Measurements from ENCODE around the gene KLK8.

DNA sequence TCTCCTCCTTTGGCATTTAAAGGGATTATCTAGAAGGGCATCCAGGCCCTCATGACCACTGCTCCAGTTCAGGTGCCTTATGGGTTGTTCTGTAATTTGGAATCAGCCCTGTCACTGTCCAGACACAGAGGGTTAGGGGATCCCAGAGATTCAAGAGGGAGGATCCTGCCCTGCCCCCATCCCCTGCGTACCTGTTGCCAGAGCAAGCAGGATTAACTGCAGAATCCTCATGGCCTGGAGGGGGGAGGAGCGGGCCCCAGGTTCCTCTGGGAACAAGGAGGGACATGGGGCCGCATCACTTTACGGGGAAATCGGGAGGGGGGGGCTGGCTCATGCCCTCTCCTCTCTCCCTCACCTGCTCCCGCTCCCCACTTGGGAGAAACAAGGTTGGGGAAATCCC is 24.0 kb upstream of the KLK8 start:
- TF ChIP-seq, protein P1, sequence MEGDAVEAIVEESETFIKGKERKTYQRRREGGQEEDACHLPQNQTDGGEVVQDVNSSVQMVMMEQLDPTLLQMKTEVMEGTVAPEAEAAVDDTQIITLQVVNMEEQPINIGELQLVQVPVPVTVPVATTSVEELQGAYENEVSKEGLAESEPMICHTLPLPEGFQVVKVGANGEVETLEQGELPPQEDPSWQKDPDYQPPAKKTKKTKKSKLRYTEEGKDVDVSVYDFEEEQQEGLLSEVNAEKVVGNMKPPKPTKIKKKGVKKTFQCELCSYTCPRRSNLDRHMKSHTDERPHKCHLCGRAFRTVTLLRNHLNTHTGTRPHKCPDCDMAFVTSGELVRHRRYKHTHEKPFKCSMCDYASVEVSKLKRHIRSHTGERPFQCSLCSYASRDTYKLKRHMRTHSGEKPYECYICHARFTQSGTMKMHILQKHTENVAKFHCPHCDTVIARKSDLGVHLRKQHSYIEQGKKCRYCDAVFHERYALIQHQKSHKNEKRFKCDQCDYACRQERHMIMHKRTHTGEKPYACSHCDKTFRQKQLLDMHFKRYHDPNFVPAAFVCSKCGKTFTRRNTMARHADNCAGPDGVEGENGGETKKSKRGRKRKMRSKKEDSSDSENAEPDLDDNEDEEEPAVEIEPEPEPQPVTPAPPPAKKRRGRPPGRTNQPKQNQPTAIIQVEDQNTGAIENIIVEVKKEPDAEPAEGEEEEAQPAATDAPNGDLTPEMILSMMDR (IDR thresholded peaks at IDR 0.05; ENCODE audit: insufficient read depth, low read depth, low read length): no peak
- no peak for TF ChIP-seq EZH2 (IDR thresholded peaks at IDR 0.05; ENCODE audit: insufficient read depth, low read length)

Data from astrocyte (in vitro differentiated cells and primary cell).